ENCODE data around the gene DLGAP5. TPM values are rescaled to one million over a fixed set of nuclear protein-coding genes. Genes with fewer than 3 reads are reported as not detected.
A peak's percentile ranks its signal among the peaks of the same experiment; 100 is the strongest.

The DLGAP5 gene
- total and polyA plus RNA-seq, 2 donors (not counting 1 experiment from before 2014, with no cell fraction given) = 8.1 to 10.5 TPM

DNA sequence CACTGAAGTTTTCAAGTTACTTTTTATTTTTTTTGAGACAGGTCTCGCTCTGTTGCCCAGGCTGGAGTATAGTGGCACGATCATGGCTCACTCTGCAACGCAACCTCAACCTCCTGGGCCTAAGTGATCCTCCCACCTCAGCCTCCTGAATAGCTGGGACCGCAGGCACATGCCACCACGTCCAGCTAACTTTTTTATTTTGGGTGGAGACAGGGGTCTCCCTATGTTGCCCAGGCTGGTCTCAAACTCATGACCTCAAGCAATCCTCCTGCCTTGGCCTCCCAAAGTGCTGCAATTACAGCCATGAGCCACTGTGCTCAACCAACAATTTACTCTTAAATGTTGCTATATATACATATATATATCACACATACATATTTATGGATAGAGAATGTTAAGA lies 89.7 kb downstream of the DLGAP5 start:
- Histone ChIP-seq H3K9ac (ENCODE audit: insufficient read depth, low read length) (no peak overlapping the region), H3K36me3 (ENCODE audit: control insufficient read depth, insufficient read depth, low read length) (no peaks in the 10 kb centered on the region), H3K27ac (ENCODE audit: insufficient read depth, low read length) (peak overlapping the region; percentile 96), H3K4me1 (ENCODE audit: control insufficient read depth, extremely low read depth, insufficient read depth, low read length) (peaks cover 22% of the 10 kb centered on the region), H3K4me2 (ENCODE audit: extremely low read depth, insufficient read depth, low read length) (peak overlapping the region; percentile 58), H3K79me2 (ENCODE audit: control insufficient read depth, insufficient read depth, low read length) (no peaks in the 10 kb centered on the region), H2AFZ (ENCODE audit: low read length) (no peak overlapping the region), H3K27me3 (ENCODE audit: control insufficient read depth, insufficient read depth, low read length) (no peaks in the 10 kb centered on the region), H3K4me3 (replicated peaks in 1 of 4; ENCODE audit: control extremely low read depth in 1 of 4, insufficient read depth in 1 of 4, low read depth in 3 of 4, low read length in 4 of 4) (no peak overlapping the region), H3K9me3 (ENCODE audit: control insufficient read depth, insufficient read depth, low read depth, low read length) (peaks cover 3% of the 10 kb centered on the region), H4K20me1 (ENCODE audit: control insufficient read depth, extremely low read depth, insufficient read depth, low read length) (no peaks in the 10 kb centered on the region)
- DNase-seq (ENCODE audit: low read depth in 2 of 2) = no peak
- TF ChIP-seq, protein P1, sequence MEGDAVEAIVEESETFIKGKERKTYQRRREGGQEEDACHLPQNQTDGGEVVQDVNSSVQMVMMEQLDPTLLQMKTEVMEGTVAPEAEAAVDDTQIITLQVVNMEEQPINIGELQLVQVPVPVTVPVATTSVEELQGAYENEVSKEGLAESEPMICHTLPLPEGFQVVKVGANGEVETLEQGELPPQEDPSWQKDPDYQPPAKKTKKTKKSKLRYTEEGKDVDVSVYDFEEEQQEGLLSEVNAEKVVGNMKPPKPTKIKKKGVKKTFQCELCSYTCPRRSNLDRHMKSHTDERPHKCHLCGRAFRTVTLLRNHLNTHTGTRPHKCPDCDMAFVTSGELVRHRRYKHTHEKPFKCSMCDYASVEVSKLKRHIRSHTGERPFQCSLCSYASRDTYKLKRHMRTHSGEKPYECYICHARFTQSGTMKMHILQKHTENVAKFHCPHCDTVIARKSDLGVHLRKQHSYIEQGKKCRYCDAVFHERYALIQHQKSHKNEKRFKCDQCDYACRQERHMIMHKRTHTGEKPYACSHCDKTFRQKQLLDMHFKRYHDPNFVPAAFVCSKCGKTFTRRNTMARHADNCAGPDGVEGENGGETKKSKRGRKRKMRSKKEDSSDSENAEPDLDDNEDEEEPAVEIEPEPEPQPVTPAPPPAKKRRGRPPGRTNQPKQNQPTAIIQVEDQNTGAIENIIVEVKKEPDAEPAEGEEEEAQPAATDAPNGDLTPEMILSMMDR (conservative IDR thresholded peaks at IDR 0.05 in 1 of 2, IDR thresholded peaks at IDR 0.05 in 1 of 2; ENCODE audit: low read depth in 1 of 2, low read length in 2 of 2) = no peak
- no peak for TF ChIP-seq EZH2 (IDR thresholded peaks at IDR 0.05; ENCODE audit: low read length, missing control alignments)

DNA sequence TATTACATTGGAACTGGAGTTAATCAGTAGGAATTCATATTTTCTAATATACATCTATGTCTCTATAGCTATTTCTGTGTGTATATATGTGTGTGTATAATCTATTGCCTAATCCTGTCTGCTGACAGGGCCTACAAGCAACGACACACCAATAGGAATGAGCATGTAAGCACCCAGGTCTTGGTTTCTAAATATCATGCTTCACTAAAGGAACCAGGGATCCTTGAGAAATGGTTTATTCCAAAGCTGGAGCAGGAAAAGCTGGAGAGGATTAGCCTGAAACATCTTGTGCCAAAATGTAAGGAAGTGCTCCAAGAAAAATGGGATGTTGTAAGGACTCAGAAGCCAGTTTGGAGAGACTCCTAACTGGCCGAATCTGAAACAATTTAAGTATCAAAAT lies 91.6 kb downstream of the DLGAP5 start:
- H3K36me3 ChIP-seq (ENCODE audit: control insufficient read depth, insufficient read depth, low read length) = no peaks in the 10 kb centered on the region
- DNase-seq (ENCODE audit: low read depth in 2 of 2) = peak in 1 of 2 donors; percentile 85
- no peak overlapping the region for H3K27ac ChIP-seq (ENCODE audit: insufficient read depth, low read length)
- no peaks in the 10 kb centered on the region for H3K79me2 ChIP-seq (ENCODE audit: control insufficient read depth, insufficient read depth, low read length)
- H3K4me2 ChIP-seq (ENCODE audit: extremely low read depth, insufficient read depth, low read length) = no peak overlapping the region
- no peaks in the 10 kb centered on the region for H4K20me1 ChIP-seq (ENCODE audit: control insufficient read depth, extremely low read depth, insufficient read depth, low read length)
- no peak for TF ChIP-seq EZH2 (IDR thresholded peaks at IDR 0.05; ENCODE audit: low read length, missing control alignments)
- TF ChIP-seq, protein P1 (conservative IDR thresholded peaks at IDR 0.05 in 1 of 2, IDR thresholded peaks at IDR 0.05 in 1 of 2; ENCODE audit: low read depth in 1 of 2, low read length in 2 of 2) = no peak
- H2AFZ ChIP-seq (ENCODE audit: low read length) = peak overlapping the region; percentile 54
- peaks cover 22% of the 10 kb centered on the region for H3K4me1 ChIP-seq (ENCODE audit: control insufficient read depth, extremely low read depth, insufficient read depth, low read length)
- H3K9me3 ChIP-seq (ENCODE audit: control insufficient read depth, insufficient read depth, low read depth, low read length) = peaks cover 3% of the 10 kb centered on the region
- no peaks in the 10 kb centered on the region for H3K27me3 ChIP-seq (ENCODE audit: control insufficient read depth, insufficient read depth, low read length)
- H3K4me3 ChIP-seq (replicated peaks in 1 of 4; ENCODE audit: control extremely low read depth in 1 of 4, insufficient read depth in 1 of 4, low read depth in 3 of 4, low read length in 4 of 4) = no peak overlapping the region
- no peak overlapping the region for H3K9ac ChIP-seq (ENCODE audit: insufficient read depth, low read length)

DNA sequence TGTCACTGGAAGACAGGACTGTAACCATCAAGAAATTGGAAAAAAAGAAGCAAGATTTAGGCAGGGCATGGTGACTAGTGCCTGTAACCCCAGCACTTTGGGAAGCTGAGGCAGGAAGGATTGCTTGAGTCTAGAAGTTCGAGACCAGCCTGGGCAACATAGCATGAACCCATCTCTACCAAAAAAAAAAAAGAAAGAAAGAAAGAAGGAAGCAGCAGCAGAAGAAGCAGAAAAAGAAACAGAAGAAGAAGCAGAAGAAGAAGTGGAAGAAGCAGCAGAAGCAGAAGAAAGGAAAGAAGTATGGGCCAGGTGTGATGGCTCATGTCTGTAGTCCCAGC lies 92.9 kb downstream of the DLGAP5 start:
- no peak overlapping the region for H3K4me2 ChIP-seq (ENCODE audit: extremely low read depth, insufficient read depth, low read length)
- no peaks in the 10 kb centered on the region for H4K20me1 ChIP-seq (ENCODE audit: control insufficient read depth, extremely low read depth, insufficient read depth, low read length)
- H3K9ac ChIP-seq (ENCODE audit: insufficient read depth, low read length) = no peak overlapping the region
- peaks cover 18% of the 10 kb centered on the region for H3K4me1 ChIP-seq (ENCODE audit: control insufficient read depth, extremely low read depth, insufficient read depth, low read length)
- DNase-seq (ENCODE audit: low read depth in 2 of 2) = no peak
- TF ChIP-seq, protein P1 (conservative IDR thresholded peaks at IDR 0.05 in 1 of 2, IDR thresholded peaks at IDR 0.05 in 1 of 2; ENCODE audit: low read depth in 1 of 2, low read length in 2 of 2) = no peak
- TF ChIP-seq EZH2 (IDR thresholded peaks at IDR 0.05; ENCODE audit: low read length, missing control alignments) = no peak
- no peaks in the 10 kb centered on the region for H3K27me3 ChIP-seq (ENCODE audit: control insufficient read depth, insufficient read depth, low read length)
- no peaks in the 10 kb centered on the region for H3K9me3 ChIP-seq (ENCODE audit: control insufficient read depth, insufficient read depth, low read depth, low read length)
- no peak overlapping the region for H3K27ac ChIP-seq (ENCODE audit: insufficient read depth, low read length)
- H3K36me3 ChIP-seq (ENCODE audit: control insufficient read depth, insufficient read depth, low read length) = no peaks in the 10 kb centered on the region
- H2AFZ ChIP-seq (ENCODE audit: low read length) = no peak overlapping the region
- no peak overlapping the region for H3K4me3 ChIP-seq (replicated peaks in 1 of 4; ENCODE audit: control extremely low read depth in 1 of 4, insufficient read depth in 1 of 4, low read depth in 3 of 4, low read length in 4 of 4)
- no peaks in the 10 kb centered on the region for H3K79me2 ChIP-seq (ENCODE audit: control insufficient read depth, insufficient read depth, low read length)

Other genes starting within 250 kb of the DLGAP5 start
- 8.6 and 9.8 TPM in 2 replicates for gene WDHD1, start 164.5 kb downstream of the DLGAP5 start, total RNA-seq
- gene WDHD1, start 164.5 kb downstream of the DLGAP5 start, polyA plus RNA-seq = 7.3 and 13.0 TPM in 2 replicates
- gene SOCS4, start 164.3 kb downstream of the DLGAP5 start, total RNA-seq = 16.2 and 19.2 TPM in 2 replicates
- gene SOCS4, start 164.3 kb downstream of the DLGAP5 start, polyA plus RNA-seq = 11.5 TPM in 2 replicates
- 14.1 and 16.5 TPM in 2 replicates for gene MAPK1IP1L, start 139.9 kb downstream of the DLGAP5 start, total RNA-seq
- gene MAPK1IP1L, start 139.9 kb downstream of the DLGAP5 start, polyA plus RNA-seq = 82.3 and 103 TPM in 2 replicates
- gene LGALS3, start 62.3 kb downstream of the DLGAP5 start, total RNA-seq = 430 and 434 TPM in 2 replicates
- 333 and 398 TPM in 2 replicates for gene LGALS3, start 62.3 kb downstream of the DLGAP5 start, polyA plus RNA-seq
- gene FBXO34, start 79.8 kb upstream of the DLGAP5 start, total RNA-seq = 23.4 and 29.1 TPM in 2 replicates
- 17.3 and 20.8 TPM in 2 replicates for gene FBXO34, start 79.8 kb upstream of the DLGAP5 start, polyA plus RNA-seq
- gene ATG14, start 220.2 kb upstream of the DLGAP5 start, total RNA-seq = 18.5 and 21.6 TPM in 2 replicates
- 7.2 and 9.9 TPM in 2 replicates for gene ATG14, start 220.2 kb upstream of the DLGAP5 start, polyA plus RNA-seq
- not detected in 2 replicates for gene TBPL2, start 249.0 kb upstream of the DLGAP5 start, total RNA-seq
- gene TBPL2, start 249.0 kb upstream of the DLGAP5 start, polyA plus RNA-seq = not detected in 2 replicates